Right lobe of liver (tissue), 6 donors: ENCODE data around the gene PYGB. TPM values are rescaled to one million over a fixed set of nuclear protein-coding genes. Genes with fewer than 3 reads are reported as not detected.
A peak's percentile ranks its signal among the peaks of the same experiment; 100 is the strongest.
"Not testable (repeated sequence)": the region's sequence is repeated elsewhere in the genome, so short reads cannot be mapped to it uniquely, and the experiment has no call there.

Experiments used
- ATAC-seq, 4 donors: fragments of 200-7000 bp; cut with Tn5 transposase; one replicate each; pipeline ENCODE4 v1.9.1; 2020; ENCODE audit warnings: mild to moderate bottlenecking in 4 of 4, moderate library complexity in 4 of 4
- DNase-seq, 3 donors: peaks; one replicate each; pipeline ENCODE4 v3.0.0-alpha.2; 2020
- H3K27ac ChIP-seq, 3 donors: fragments of 200-600 bp; one replicate each; pipeline ENCODE4 v1.8.0; 2022
- H3K27me3 ChIP-seq, 2 donors: fragments of 200-600 bp; one replicate each; pipeline ENCODE4 v1.8.0; 2022
- H3K36me3 ChIP-seq, 4 donors: fragments of 200-600 bp; sonication (generic) in 1 of 4; one replicate each; pipeline versions ENCODE4 v1.5.1 to v1.8.0; 2017 to 2022; ENCODE audit warnings: control low read depth in 1 of 4
- H3K4me1 ChIP-seq, 4 donors: fragments of 200-600 bp; sonication (generic) in 1 of 4; one replicate each; pipeline versions ENCODE4 v1.5.1 to v1.8.0; 2017 to 2022; ENCODE audit warnings: control low read depth in 1 of 4
- H3K4me3 ChIP-seq, 3 donors: fragments of 200-600 bp; one replicate each; pipeline ENCODE4 v1.8.0; 2022
- H3K9me3 ChIP-seq, 4 donors: fragments of 200-600 bp; sonication (generic) in 1 of 4; one replicate each; pipeline versions ENCODE4 v1.5.1 to v1.8.0; 2017 to 2022; ENCODE audit warnings: control low read depth in 1 of 4
- CTCF ChIP-seq, 4 donors: fragments of 200-600 bp in 3 of 4; fragments of 450-650 bp in 1 of 4; IDR thresholded peaks; one replicate each; pipeline versions ENCODE4 v1.5.1 to v1.8.0; 2016 to 2022; ENCODE audit warnings: antibody characterized with exemption in 4 of 4, mild to moderate bottlenecking in 2 of 4
- POLR2A ChIP-seq: fragments of 450-650 bp; IDR thresholded peaks from one replicate; pipeline ENCODE4 v1.6.1; 2017; ENCODE audit warnings: antibody characterized with exemption, mild to moderate bottlenecking
- WGBS: methylation state at CpG from one replicate; pipeline ENCODE4 v1.1.6; 2018; ENCODE audit warnings: low coverage, low lambda C conversion rate; ENCODE audit not compliant: insufficient coverage; ENCODE audit errors: missing lambda C conversion rate; 5-methylcytosine and 5-hydroxymethylcytosine counted together
- intact Hi-C, 2 donors: fragments of 100-400 bp; cut with DNase I; formaldehyde crosslinking; loops; one replicate each; pipeline versions ENCODE4 v1.11.2 to v1.14.1; 2022
- total RNA-seq, 6 experiments: library from RNA; depleted of rRNA in 2 of 6; stranded (reverse); fragments of >200 nt in 2 of 6; fragmentation: NEBNext Ultra II Directional in 3 of 6; extraction: Animal tissue kit (Norgen Biotek cat#: 25700) in 3 of 6; gene quantifications; one replicate each; pipeline versions ENCODE4 v1.1.0 to v1.2.4, GENCODE V29; 2016 to 2023
- donor health status: DM: no; HTN: yes; CAD: no.
- donor health status: DM: no; HTN: no; CAD: no.
- donor health status: DM: no; HTN: no; CAD: no.
- donor health status: DM: no; HTN: yes; CAD: no.
- donor health status: DM: no; HTN: yes; CAD: no.

Gene PYGB
- total RNA-seq, 6 experiments from 2014 or later: 6.6 to 27.4 (median 13.2) TPM

GRCh38 chr20:25328954-25329498 is 81.1 kb downstream of the PYGB start:
- H3K4me3 ChIP-seq: no peak overlapping the region
- no peaks in the 10 kb centered on the region for H3K9me3 ChIP-seq
- 100% methylated on average over 1 of the region's 12 CpGs for WGBS
- TF ChIP-seq POLR2A: no peak
- TF ChIP-seq CTCF (IDR thresholded peaks at IDR 0.05): no peak
- no peaks in the 10 kb centered on the region for H3K36me3 ChIP-seq
- H3K27ac ChIP-seq: no peak overlapping the region
- intact Hi-C loops: no loop called here
- H3K4me1 ChIP-seq: no peaks in the 10 kb centered on the region
- H3K27me3 ChIP-seq: no peaks in the 10 kb centered on the region
- ATAC-seq: peak in 1 of 4 donors; percentile 24
- no peak for DNase-seq

- no CpG with 5 or more reads among the region's 1 CpG for WGBS
These were observed 87.1 kb downstream of the PYGB start for GRCh38 chr20:25334972-25335371.

GRCh38 chr20:25336561-25337422 is 88.9 kb downstream of the PYGB start:
- Histone ChIP-seq H3K27ac (no peak overlapping the region), H3K27me3 (no peaks in the 10 kb centered on the region), H3K9me3 (no peaks in the 10 kb centered on the region), H3K36me3 (no peaks in the 10 kb centered on the region), H3K4me1 (peaks cover 0 to 21% (median 9%) of the 10 kb centered on the region in 4 donors), H3K4me3 (no peak overlapping the region)
- ATAC-seq (peak; percentile 27 to 60 (median 46)), DNase-seq (no peak)
- TF ChIP-seq CTCF (IDR thresholded peaks at IDR 0.05): peak in 3 of 4 donors; percentile 17 to 37 (median 24)
- no peak for TF ChIP-seq POLR2A
- intact Hi-C loops: no loop called here
- 89% methylated on average over 9 of the region's 17 CpGs for WGBS

More at GRCh38 chr20:25334972-25335371, 87.1 kb downstream of the PYGB start:
- intact Hi-C loops, H3K36me3 ChIP-seq, H3K27me3 ChIP-seq, H3K9me3 ChIP-seq, DNase-seq, H3K4me3 ChIP-seq, H3K27ac ChIP-seq, ATAC-seq: not testable (repeated sequence)
- peaks cover 0 to 21% (median 9%) of the 10 kb centered on the region in 4 donors for H3K4me1 ChIP-seq

- Histone ChIP-seq H3K27me3 (no peaks in the 10 kb centered on the region), H3K4me3 (no peak overlapping the region), H3K9me3 (no peaks in the 10 kb centered on the region), H3K27ac (peak overlapping the region in 2 of 3 donors; percentile 55 to 58), H3K4me1 (peaks cover 0 to 21% (median 9%) of the 10 kb centered on the region in 4 donors), H3K36me3 (no peaks in the 10 kb centered on the region)
- 49% methylated on average over 10 of the region's 11 CpGs for WGBS
- intact Hi-C loops: no loop called here
- ATAC-seq (peak; percentile 95 to 98 (median 97)), DNase-seq (peak in 2 of 3 donors; percentile 78)
- TF ChIP-seq CTCF (IDR thresholded peaks at IDR 0.05) (peak in 1 of 4 donors; percentile 11), POLR2A (no peak)
These were observed 90.5 kb downstream of the PYGB start for GRCh38 chr20:25338112-25339023.
